ENCODE data around the gene SLC7A10.

SLC7A10 gene

DNA sequence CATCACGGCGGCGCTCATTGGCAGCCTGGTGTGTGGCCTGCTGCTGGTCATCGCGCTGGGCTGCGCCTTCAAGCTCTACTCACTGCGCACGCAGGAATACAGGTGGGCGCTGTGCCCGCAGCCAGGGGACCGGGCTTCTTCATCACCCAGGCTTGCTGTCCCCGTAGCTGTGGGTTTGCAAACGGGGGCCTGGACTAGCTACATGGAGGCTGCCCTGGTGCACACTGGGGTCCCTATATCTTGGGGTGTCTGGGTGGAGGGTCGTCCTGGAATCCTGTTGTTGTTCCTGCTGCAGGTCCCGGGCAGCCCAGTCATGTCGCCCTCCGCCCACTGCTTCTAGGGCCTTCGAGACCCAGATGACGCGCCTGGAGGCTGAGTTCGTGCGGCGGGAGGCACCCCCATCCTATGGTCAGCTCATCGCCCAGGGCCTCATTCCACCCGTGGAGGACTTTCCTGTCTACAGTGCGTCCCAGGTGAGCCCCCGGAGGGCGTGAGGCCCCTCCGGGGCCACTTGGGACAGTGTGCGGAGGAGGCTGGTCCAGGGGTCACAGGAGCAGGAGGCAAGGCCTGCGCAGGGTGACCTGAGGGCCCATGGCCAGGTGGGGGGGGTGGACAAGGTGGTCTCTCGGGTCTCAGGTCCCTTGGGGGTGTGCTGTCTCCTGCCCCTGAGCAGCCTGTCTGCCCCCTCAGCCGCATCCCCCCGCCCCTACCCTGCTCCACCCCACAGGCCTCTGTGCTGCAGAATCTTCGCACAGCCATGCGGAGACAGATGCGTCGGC lies 19.2 kb downstream of the SLC7A10 start:
- TF ChIP-seq CTCF (conservative IDR thresholded peaks at IDR 0.05; ENCODE audit: low read depth, low read length), result no peak
- no peak overlapping the region for H3K4me3 ChIP-seq (ENCODE audit: low read depth, low read length)
- DNase-seq (ENCODE audit: low read depth), result no peak

DNA sequence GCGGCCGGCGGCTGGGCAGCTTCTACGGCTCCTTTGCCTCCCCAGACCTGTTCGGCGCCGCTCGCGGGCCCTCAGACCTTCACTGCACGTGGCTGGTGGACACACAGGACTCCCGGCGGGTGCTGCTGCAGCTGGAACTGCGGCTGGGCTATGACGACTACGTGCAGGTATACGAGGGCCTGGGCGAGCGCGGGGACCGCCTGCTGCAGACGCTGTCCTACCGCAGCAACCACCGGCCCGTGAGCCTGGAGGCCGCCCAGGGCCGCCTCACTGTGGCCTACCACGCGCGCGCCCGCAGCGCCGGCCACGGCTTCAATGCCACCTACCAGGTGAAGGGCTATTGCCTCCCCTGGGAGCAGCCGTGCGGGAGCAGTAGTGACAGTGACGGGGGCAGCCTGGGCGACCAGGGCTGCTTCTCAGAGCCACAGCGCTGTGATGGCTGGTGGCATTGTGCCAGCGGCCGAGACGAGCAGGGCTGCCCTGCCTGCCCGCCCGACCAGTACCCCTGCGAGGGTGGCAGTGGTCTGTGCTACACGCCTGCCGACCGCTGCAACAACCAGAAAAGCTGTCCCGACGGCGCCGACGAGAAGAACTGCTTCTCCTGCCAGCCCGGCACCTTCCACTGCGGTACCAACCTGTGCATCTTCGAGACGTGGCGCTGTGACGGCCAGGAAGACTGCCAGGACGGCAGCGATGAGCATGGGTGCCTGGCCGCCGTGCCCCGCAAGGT lies 20.0 kb downstream of the SLC7A10 start:
- no peak overlapping the region for H3K4me3 ChIP-seq (ENCODE audit: low read depth, low read length)
- no peak for TF ChIP-seq CTCF (conservative IDR thresholded peaks at IDR 0.05; ENCODE audit: low read depth, low read length)
- DNase-seq (ENCODE audit: low read depth), result no peak

GRCh38 chr19:33205110-33205509 lies 20.5 kb downstream of the SLC7A10 start:
- H3K4me3 ChIP-seq (ENCODE audit: low read depth, low read length), result no peak overlapping the region
- no peak for TF ChIP-seq CTCF (conservative IDR thresholded peaks at IDR 0.05; ENCODE audit: low read depth, low read length)
- no peak for DNase-seq (ENCODE audit: low read depth)

GRCh38 chr19:33204136-33204973 lies 21.3 kb downstream of the SLC7A10 start:
- H3K4me3 ChIP-seq (ENCODE audit: low read depth, low read length), result no peak overlapping the region
- DNase-seq (ENCODE audit: low read depth), result no peak
- no peak for TF ChIP-seq CTCF (conservative IDR thresholded peaks at IDR 0.05; ENCODE audit: low read depth, low read length)

DNA sequence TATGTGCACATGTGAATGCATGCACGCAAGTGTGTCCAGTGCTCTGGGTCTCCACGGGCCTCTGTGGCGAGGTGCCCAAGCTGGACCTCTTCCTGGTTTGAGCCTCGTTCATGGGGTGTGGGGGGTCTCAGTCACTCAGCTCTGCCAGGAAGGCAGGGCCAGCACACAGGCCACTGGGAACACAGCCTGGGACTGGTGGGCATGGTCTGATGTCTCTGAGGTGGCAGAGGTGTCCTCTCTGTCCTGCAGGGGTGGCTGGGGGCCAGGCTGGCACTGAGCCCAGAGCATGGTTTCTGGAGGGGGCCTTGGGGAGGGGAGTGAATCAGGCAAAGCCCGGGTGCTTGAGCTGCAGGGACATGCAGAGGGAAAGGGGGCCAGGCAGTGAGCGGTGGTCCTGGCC lies 22.1 kb downstream of the SLC7A10 start:
- TF ChIP-seq CTCF (conservative IDR thresholded peaks at IDR 0.05; ENCODE audit: low read depth, low read length), result no peak
- DNase-seq (ENCODE audit: low read depth), result no peak

DNA sequence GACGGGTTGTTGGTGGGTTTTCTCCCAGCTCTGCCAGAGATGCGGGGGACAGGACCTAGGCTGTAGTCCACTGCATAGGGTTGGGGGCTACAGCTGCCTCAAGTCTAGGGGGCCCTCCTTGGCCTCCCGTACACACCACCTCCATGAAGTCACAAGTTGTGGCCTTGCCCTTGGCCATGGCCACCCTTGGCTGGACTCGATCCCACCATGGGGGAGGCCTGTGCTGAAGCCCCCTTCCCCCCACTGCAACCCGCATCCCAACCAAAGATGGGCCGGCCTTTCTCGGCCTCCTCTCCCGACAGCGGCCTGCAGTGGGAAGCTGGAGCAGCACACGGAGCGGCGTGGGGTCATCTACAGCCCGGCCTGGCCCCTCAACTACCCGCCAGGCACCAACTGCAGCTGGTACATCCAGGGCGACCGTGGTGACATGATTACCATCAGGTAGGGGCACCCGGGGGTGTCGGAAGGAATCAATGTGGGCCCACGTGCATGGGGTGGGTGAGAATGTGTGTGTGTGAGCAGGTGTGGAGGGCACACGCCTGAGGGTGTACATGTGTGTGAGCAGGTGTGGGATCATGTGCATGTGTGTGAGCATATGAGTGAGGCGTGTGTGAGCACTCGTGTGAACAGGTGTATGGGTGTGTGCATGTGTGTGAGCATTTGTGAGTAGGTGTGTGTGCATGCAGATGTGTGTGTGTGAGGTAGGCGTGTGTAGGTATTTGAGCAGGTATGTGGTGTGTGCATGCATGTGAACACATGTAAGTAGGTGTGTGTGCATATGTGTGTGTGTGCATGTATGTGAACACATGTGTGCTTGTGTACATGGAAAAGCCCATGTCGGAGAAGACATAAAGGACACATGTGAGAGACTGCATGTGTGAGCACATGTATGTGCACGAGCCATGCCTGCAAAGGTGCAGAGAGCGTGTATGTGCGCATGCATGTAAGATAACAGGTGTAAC lies 22.8 kb downstream of the SLC7A10 start:
- no peak overlapping the region for H3K4me3 ChIP-seq (ENCODE audit: low read depth, low read length)
- no peak for DNase-seq (ENCODE audit: low read depth)
- no peak for TF ChIP-seq CTCF (conservative IDR thresholded peaks at IDR 0.05; ENCODE audit: low read depth, low read length)

More for the DNA sequence above, 22.1 kb downstream of the SLC7A10 start:
- no peak overlapping the region for H3K4me3 ChIP-seq (ENCODE audit: low read depth, low read length)
